HUES64 (cell line): ENCODE measurements around the gene DNAH14.

Source experiments
- H3K27ac ChIP-seq: 2 replicates; pipeline ENCODE4 v1.7.0; 2013; ENCODE audit warnings: low read depth, low read length, inconsistent platforms
- H3K27me3 ChIP-seq: 2 replicates; pipeline ENCODE4 v1.6.1; 2013; ENCODE audit warnings: mild to moderate bottlenecking, low read length; ENCODE audit not compliant: insufficient read depth
- H3K36me3 ChIP-seq: 2 replicates; pipeline ENCODE4 v1.6.1; 2013; ENCODE audit warnings: mild to moderate bottlenecking, low read length; ENCODE audit not compliant: insufficient read depth
- H3K4me1 ChIP-seq: 2 replicates; pipeline ENCODE4 v1.6.1; 2013; ENCODE audit warnings: mild to moderate bottlenecking, low read length, moderate library complexity; ENCODE audit not compliant: insufficient read depth
- H3K4me3 ChIP-seq: 2 replicates; pipeline ENCODE4 v1.5.1; 2013; ENCODE audit warnings: mild to moderate bottlenecking, low read length, moderate library complexity
- H3K9ac ChIP-seq: 2 replicates; pipeline ENCODE4 v1.6.1; 2013; ENCODE audit warnings: mild to moderate bottlenecking, low read depth, low read length
- H3K9me3 ChIP-seq: 2 replicates; pipeline ENCODE4 v1.6.1; 2013; ENCODE audit warnings: low read depth, low read length; ENCODE audit not compliant: insufficient read depth
- WGBS: fragments of 150-250, 120-280 bp; methylation state at CpG from one replicate; pipeline ENCODE4 v1.1.7; 2013; ENCODE audit warnings: missing lambda C conversion rate; 5-methylcytosine and 5-hydroxymethylcytosine counted together

DNAH14 gene

DNA sequence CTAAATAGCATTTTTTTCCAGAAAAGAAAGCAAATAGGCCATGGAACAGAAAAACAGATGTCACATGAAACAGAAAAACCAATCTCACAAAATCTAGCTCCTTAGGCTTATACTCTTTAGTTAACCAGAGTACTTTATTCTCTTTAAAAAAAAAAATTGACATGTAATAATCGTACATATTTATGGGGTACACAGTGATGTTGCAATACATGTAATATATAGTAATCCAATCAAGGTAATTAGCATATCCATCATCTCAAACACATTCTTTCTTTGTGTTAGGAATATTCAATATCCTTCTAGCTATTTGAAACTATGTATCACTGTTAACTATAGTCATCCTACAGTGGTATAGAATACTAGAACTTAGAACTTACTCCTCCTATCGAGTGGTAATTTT is 478.3 kb downstream of the DNAH14 start:
- H3K4me3 ChIP-seq, result no peak overlapping the region
- H3K4me1 ChIP-seq, result peaks cover 12% of the 10 kb centered on the region
- WGBS, result 98% methylated on average over 1 of the region's 2 CpGs
- no peaks in the 10 kb centered on the region for H3K9me3 ChIP-seq
- H3K27me3 ChIP-seq, result no peaks in the 10 kb centered on the region
- H3K9ac ChIP-seq, result no peak overlapping the region
- peaks cover 67% of the 10 kb centered on the region for H3K36me3 ChIP-seq
- H3K27ac ChIP-seq, result no peak overlapping the region

DNA sequence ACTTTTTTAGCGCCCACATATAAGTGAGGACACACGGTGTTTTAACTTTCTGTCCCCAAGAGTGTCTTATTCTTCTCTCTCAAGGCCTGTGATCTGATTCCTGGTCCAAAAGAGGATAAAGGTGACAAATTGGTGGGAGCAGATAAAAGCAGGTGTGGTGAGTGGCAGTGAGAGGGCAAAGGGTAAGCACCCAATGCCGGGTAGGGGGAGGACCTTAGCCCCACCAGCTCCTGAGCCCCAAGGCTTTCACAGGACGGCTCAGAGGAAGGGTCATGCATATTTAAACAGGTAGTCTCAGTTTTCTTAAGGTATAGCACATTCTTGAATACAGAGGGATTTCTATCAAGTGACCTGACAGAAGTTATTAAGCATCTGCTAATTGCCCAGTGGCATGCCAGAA is 478.8 kb downstream of the DNAH14 start:
- Histone ChIP-seq H3K36me3 (peaks cover 67% of the 10 kb centered on the region), H3K4me1 (peaks cover 12% of the 10 kb centered on the region), H3K9ac (no peak overlapping the region), H3K9me3 (no peaks in the 10 kb centered on the region), H3K4me3 (no peak overlapping the region), H3K27me3 (no peaks in the 10 kb centered on the region), H3K27ac (no peak overlapping the region)
- 76% methylated on average over 4 of the region's 4 CpGs for WGBS

DNA sequence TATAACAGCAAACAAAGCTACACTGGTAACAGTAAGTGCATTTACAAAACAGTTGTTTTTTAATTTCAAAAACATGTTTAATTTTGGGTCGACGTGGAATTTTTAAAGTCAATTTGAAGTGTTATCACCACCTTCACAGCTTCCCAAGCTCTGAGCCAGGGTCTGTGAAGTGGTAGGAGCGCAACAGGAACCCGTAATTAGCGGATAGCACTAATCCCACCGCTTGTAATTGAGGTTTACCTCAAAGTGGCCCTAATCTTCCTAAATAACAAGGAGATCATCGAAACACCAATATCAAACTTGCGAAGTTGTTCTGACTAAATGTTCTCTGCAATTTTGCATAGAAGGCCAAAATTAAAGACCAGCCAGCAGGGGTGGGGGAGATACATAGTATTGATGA is 479.6 kb downstream of the DNAH14 start:
- H3K9me3 ChIP-seq, result no peaks in the 10 kb centered on the region
- peaks cover 70% of the 10 kb centered on the region for H3K36me3 ChIP-seq
- H3K9ac ChIP-seq, result no peak overlapping the region
- H3K4me3 ChIP-seq, result no peak overlapping the region
- H3K4me1 ChIP-seq, result peaks cover 12% of the 10 kb centered on the region
- no peak overlapping the region for H3K27ac ChIP-seq
- 92% methylated on average over 8 of the region's 8 CpGs for WGBS
- H3K27me3 ChIP-seq, result no peaks in the 10 kb centered on the region

DNA sequence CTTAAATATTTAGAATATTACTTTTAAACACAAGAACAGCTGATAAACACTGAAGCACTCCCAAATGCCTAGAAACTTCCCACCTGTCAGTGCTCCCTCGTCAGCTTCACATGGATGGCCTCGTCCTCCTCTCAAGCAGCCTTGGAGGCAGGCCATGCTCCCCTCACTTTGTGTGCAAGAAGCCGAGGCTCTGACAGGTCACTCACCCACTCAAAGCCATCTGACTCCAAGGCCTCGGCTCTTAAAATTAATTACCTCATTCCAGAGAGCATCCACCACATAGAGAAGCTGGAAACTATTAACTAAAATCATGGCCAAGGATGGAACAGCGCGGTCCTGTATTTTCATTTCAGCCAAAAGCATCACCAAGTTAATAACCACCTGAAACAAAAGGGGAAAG is 480.6 kb downstream of the DNAH14 start:
- Histone ChIP-seq H3K4me3 (no peak overlapping the region), H3K9ac (no peak overlapping the region), H3K27ac (no peak overlapping the region), H3K27me3 (no peaks in the 10 kb centered on the region), H3K4me1 (peaks cover 12% of the 10 kb centered on the region), H3K9me3 (no peaks in the 10 kb centered on the region), H3K36me3 (peaks cover 73% of the 10 kb centered on the region)
- 95% methylated on average over 6 of the region's 6 CpGs for WGBS

DNA sequence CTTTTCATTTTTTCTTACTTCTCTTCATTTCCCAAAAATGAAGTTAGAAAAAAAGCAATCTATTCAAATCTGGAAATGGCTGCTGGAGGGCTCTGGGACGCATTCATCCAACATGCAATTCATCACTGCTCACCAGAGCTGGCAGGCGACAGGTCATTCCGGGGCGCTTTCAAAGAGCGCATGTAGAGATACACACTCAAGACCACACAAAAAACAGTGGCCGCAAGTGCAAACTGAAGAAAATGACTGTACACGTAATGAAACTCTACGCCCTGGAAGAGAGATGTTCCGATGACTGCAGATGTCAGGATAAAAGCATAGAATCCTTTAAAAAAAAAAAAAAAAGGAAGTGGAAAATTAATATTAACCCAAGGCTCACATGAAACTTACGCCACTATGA is 482.8 kb downstream of the DNAH14 start:
- Histone ChIP-seq H3K36me3 (peaks cover 74% of the 10 kb centered on the region), H3K4me3 (no peak overlapping the region), H3K27ac (no peak overlapping the region), H3K4me1 (peaks cover 12% of the 10 kb centered on the region), H3K27me3 (no peaks in the 10 kb centered on the region), H3K9ac (no peak overlapping the region), H3K9me3 (no peaks in the 10 kb centered on the region)
- 96% methylated on average over 10 of the region's 10 CpGs for WGBS

DNA sequence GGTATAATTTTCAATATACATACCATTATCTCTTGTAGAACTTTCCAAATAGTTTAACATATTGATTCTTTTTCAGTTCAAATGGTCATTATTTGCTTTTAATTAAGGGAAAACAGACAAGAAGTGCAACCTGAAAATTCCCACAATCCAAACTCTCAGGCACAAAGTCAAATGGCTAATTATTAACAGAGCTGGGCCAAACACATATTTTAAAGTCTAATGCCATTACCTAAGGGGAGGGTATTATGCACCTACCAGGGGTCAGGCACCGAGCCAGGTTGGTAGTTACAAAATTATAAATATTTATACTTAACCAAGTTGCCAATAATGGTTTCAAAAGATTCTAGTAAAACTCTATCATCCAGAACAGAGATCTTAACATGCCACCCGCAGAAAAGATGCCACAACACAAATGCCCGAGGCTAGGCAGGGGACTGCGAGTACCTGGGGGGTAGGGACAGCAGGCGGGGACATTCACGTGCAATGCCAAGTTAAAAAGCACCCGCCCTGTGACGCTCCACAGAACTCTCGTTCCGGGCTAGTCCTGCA is 483.4 kb downstream of the DNAH14 start:
- no peaks in the 10 kb centered on the region for H3K27me3 ChIP-seq
- H3K4me1 ChIP-seq, result peaks cover 12% of the 10 kb centered on the region
- H3K9me3 ChIP-seq, result no peaks in the 10 kb centered on the region
- WGBS, result 94% methylated on average over 9 of the region's 10 CpGs
- H3K36me3 ChIP-seq, result peaks cover 79% of the 10 kb centered on the region
- H3K27ac ChIP-seq, result no peak overlapping the region
- H3K9ac ChIP-seq, result no peak overlapping the region
- no peak overlapping the region for H3K4me3 ChIP-seq

DNA sequence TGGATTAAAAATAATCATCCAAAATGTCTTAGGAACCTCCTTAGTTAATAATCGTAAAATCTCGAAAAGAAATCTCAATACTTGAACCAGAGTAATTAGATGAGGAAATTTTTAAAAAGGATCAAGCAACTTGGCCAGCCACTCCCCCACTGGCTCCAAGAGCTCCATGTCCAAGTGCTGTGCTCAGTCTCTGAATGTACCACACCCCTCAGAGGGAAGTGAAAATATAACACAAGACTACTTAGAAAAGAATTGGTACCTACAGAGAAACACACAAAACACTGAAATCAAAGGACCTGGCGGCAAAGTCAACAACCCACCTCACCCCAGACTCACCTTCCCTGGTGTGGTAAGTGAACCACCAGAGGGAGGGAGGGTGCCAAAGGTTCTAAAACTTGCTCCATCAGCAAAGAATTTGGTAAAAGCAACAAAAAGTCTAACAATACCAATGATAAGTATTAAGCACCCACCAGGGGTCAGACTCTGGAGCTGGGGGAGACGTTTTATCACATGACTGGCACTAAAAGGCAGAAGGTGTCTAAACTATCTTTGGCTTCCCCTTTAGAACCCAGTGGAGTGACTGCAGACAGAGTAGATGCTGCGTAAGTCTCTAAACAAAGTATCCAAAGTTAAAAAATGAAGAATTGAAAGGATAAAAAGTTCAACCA is 484.4 kb downstream of the DNAH14 start:
- H3K36me3 ChIP-seq, result peaks cover 89% of the 10 kb centered on the region

DNA sequence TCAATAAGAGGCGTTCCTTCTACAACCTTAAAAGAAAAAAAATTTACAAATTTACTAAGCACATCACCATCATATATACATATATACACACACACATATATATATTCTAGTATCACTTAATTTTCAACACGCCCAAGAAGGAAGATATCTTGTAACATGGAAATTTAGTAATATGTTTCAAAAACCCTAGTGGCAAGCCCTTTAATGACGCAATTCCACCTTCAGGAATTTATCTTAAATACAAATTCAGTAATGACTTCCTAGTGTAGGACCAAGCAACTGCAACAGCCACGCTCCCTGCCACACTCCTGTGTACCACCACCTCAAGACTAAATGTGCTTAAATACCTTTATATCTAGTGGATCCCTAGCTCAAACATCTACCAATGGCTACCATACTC is 485.8 kb downstream of the DNAH14 start:
- WGBS, result 98% methylated on average over 3 of the region's 4 CpGs
- Histone ChIP-seq H3K36me3 (peaks cover 93% of the 10 kb centered on the region), H3K4me1 (no peaks in the 10 kb centered on the region), H3K9ac (no peak overlapping the region), H3K27me3 (no peaks in the 10 kb centered on the region), H3K27ac (no peak overlapping the region), H3K9me3 (no peaks in the 10 kb centered on the region), H3K4me3 (no peak overlapping the region)

More for the DNA sequence above, 484.4 kb downstream of the DNAH14 start:
- 95% methylated on average over 3 of the region's 5 CpGs for WGBS
- Histone ChIP-seq H3K27me3 (no peaks in the 10 kb centered on the region), H3K9ac (no peak overlapping the region), H3K27ac (no peak overlapping the region), H3K9me3 (no peaks in the 10 kb centered on the region), H3K4me3 (no peak overlapping the region), H3K4me1 (peaks cover 5% of the 10 kb centered on the region)

DNA sequence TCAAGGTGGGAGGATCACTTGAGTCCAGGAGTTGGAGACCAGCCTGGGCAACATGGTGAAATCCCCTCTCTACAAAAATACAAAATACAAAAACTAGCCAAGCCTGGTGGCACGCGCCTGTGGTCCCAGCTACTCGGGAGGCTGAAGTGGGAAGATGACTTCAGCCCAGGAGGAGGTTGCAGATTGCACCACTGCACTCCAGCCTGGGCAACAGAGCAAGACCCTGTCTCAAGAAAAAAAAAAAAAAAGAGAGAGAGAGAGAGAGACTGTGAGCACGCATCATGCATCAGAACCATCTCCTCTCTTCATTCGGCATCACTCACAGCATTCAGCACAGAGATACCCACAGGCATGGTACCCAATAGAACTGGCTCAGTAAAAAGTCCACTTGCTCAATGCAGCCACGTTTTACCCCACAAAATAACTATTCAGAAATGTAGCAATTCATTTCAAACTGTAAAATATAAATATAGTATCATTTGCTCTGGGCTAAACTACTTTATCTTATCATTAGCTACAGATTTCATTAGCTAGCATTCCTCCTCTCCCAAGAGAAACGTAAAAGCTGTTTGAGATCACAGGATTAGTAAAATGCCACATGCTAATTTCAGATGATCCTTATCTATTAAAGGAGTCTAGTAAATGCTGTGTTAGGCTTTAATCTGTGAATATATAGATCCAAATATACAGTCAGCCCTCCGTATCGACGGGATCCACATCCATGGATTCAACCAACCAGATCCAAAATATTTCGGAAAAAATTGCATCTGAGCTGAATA is 486.7 kb downstream of the DNAH14 start:
- Histone ChIP-seq H3K27ac (no peak overlapping the region), H3K36me3 (peaks cover 92% of the 10 kb centered on the region), H3K9ac (no peak overlapping the region), H3K9me3 (no peaks in the 10 kb centered on the region), H3K4me3 (no peak overlapping the region), H3K27me3 (no peaks in the 10 kb centered on the region), H3K4me1 (no peaks in the 10 kb centered on the region)
- 91% methylated on average over 11 of the region's 11 CpGs for WGBS

DNA sequence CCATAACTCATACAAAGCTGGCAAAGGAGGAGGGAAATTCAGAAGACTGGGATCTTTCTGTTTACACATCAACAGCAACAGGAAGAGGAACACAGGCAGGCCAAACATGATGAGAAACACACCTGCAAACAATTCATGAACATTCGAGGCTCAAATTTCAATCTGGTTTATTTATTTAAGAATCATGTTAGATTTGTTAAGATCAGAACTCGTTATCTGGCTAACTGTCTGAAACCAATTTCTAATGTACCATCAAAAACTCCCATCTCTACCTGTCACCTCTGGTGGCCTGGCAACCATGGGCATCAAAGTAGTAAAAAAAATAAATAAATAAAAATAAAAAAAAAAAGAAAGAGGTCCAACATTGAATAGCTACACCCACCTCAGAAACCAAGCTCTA is 488.6 kb downstream of the DNAH14 start:
- Histone ChIP-seq H3K4me3 (no peak overlapping the region), H3K36me3 (peaks cover 90% of the 10 kb centered on the region), H3K27me3 (no peaks in the 10 kb centered on the region), H3K9ac (no peak overlapping the region), H3K4me1 (no peaks in the 10 kb centered on the region), H3K9me3 (no peaks in the 10 kb centered on the region), H3K27ac (no peak overlapping the region)
- WGBS, result 100% methylated on average over 2 of the region's 2 CpGs

DNA sequence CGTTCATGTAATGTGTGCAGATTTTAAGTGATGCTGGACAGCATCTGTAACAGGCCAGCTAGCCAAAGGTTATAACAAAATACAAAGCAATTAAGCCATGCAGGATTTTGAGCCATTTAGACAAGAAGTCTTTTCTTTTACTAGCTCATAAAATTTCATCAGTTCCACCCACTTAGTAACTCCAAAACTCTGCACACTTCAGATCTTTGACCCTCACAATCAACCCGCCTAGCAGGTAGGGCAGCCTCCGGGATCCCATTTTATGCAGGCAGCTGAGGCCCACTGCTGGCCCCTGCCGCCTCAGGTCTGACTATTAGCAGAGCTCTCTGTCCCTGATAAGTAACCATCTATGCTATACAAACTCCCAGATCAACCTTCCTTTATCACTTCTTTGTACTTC is 489.1 kb downstream of the DNAH14 start:
- H3K36me3 ChIP-seq, result peaks cover 85% of the 10 kb centered on the region
- H3K4me3 ChIP-seq, result no peak overlapping the region
- 90% methylated on average over 4 of the region's 4 CpGs for WGBS
- H3K9ac ChIP-seq, result no peak overlapping the region
- H3K9me3 ChIP-seq, result no peaks in the 10 kb centered on the region
- H3K4me1 ChIP-seq, result peaks cover 2% of the 10 kb centered on the region; the same call in 1 of the 2 replicates
- H3K27ac ChIP-seq, result no peak overlapping the region
- H3K27me3 ChIP-seq, result no peaks in the 10 kb centered on the region
